ENCODE measurements around the gene KLF17.
"Not testable (repeated sequence)": the region's sequence is repeated elsewhere in the genome, so short reads cannot be mapped to it uniquely, and the experiment has no call there.

Gene KLF17

DNA sequence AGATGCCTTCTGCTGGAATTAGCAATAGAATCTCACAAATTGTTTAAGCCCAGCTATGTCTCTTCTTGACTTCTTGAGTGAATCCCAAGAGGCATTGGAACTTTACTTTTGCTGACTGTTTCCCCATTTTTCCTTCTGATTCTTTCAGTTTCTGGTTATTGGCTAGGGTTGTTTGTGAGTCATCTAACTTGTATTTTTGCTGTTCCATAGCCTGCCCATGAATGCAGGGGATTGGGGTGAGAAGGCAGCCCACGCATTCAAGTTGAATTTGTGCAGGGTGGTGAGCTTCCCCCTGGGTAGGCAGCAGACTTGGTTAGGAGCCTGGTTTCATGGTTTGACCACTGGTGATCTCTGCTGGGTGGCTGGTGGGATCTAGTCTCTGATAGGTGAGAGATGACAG lies 10.4 kb upstream of the KLF17 start:
- H3K36me3 ChIP-seq (ENCODE audit: control insufficient read depth in 2 of 2, insufficient read depth in 2 of 2, low read length in 2 of 2), result no peaks in the 10 kb centered on the region
- H3K9ac ChIP-seq (ENCODE audit: low read depth in 1 of 2, low read length in 2 of 2), result no peak overlapping the region
- H3K27ac ChIP-seq (ENCODE audit: low read depth in 2 of 2, low read length in 2 of 2), result no peak overlapping the region
- H3K9me3 ChIP-seq (ENCODE audit: control insufficient read depth in 2 of 2, low read length in 2 of 2), result no peaks in the 10 kb centered on the region
- no peaks in the 10 kb centered on the region for H3K27me3 ChIP-seq (ENCODE audit: control insufficient read depth in 2 of 2, insufficient read depth in 2 of 2, low read length in 2 of 2)
- no peak overlapping the region for H3K4me3 ChIP-seq (ENCODE audit: low read length in 2 of 2)
- H3K4me1 ChIP-seq (ENCODE audit: control insufficient read depth in 2 of 2, insufficient read depth in 2 of 2, low read length in 2 of 2), result no peaks in the 10 kb centered on the region

DNA sequence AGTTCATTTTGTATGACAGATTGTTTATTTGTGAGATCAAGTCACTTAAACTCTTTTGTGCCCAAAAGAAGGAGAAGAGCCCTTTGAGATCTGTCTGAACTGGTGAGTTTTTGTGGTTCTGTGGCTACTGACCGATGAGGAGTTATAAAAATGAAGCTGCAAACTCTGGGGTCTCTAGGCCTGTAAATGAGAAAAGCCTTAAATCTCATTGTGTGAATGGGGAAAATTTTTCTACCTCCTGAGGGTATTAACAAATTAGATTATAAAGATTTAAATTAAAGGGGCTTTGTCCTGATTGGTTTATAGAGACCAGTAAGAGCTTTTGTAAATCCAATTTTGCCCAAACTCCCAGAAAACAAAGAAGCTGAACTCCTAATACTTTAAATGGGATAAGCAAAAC lies 9.7 kb upstream of the KLF17 start:
- Histone ChIP-seq H3K9me3 (ENCODE audit: control insufficient read depth in 2 of 2, low read length in 2 of 2) (no peaks in the 10 kb centered on the region), H3K4me3 (ENCODE audit: low read length in 2 of 2) (no peak overlapping the region), H3K27me3 (ENCODE audit: control insufficient read depth in 2 of 2, insufficient read depth in 2 of 2, low read length in 2 of 2) (no peaks in the 10 kb centered on the region), H3K9ac (ENCODE audit: low read depth in 1 of 2, low read length in 2 of 2) (no peak overlapping the region), H3K36me3 (ENCODE audit: control insufficient read depth in 2 of 2, insufficient read depth in 2 of 2, low read length in 2 of 2) (no peaks in the 10 kb centered on the region), H3K27ac (ENCODE audit: low read depth in 2 of 2, low read length in 2 of 2) (no peak overlapping the region), H3K4me1 (ENCODE audit: control insufficient read depth in 2 of 2, insufficient read depth in 2 of 2, low read length in 2 of 2) (no peaks in the 10 kb centered on the region)

- H3K27ac ChIP-seq (ENCODE audit: low read depth in 2 of 2, low read length in 2 of 2), result no peak overlapping the region
- H3K4me1 ChIP-seq (ENCODE audit: control insufficient read depth in 2 of 2, insufficient read depth in 2 of 2, low read length in 2 of 2), result no peaks in the 10 kb centered on the region
- no peaks in the 10 kb centered on the region for H3K27me3 ChIP-seq (ENCODE audit: control insufficient read depth in 2 of 2, insufficient read depth in 2 of 2, low read length in 2 of 2)
- no peak overlapping the region for H3K9ac ChIP-seq (ENCODE audit: low read depth in 1 of 2, low read length in 2 of 2)
- H3K36me3 ChIP-seq (ENCODE audit: control insufficient read depth in 2 of 2, insufficient read depth in 2 of 2, low read length in 2 of 2), result no peaks in the 10 kb centered on the region
- H3K9me3 ChIP-seq (ENCODE audit: control insufficient read depth in 2 of 2, low read length in 2 of 2), result no peaks in the 10 kb centered on the region
- no peak overlapping the region for H3K4me3 ChIP-seq (ENCODE audit: low read length in 2 of 2)
Observed at GRCh38 chr1:44110916-44111315, 7.7 kb upstream of the KLF17 start.

- Histone ChIP-seq H3K9ac (ENCODE audit: low read depth in 1 of 2, low read length in 2 of 2) (no peak overlapping the region), H3K27me3 (ENCODE audit: control insufficient read depth in 2 of 2, insufficient read depth in 2 of 2, low read length in 2 of 2) (no peaks in the 10 kb centered on the region), H3K36me3 (ENCODE audit: control insufficient read depth in 2 of 2, insufficient read depth in 2 of 2, low read length in 2 of 2) (no peaks in the 10 kb centered on the region), H3K9me3 (ENCODE audit: control insufficient read depth in 2 of 2, low read length in 2 of 2) (no peaks in the 10 kb centered on the region), H3K4me3 (ENCODE audit: low read length in 2 of 2) (no peak overlapping the region), H3K27ac (ENCODE audit: low read depth in 2 of 2, low read length in 2 of 2) (no peak overlapping the region), H3K4me1 (ENCODE audit: control insufficient read depth in 2 of 2, insufficient read depth in 2 of 2, low read length in 2 of 2) (no peaks in the 10 kb centered on the region)
Observed at GRCh38 chr1:44111861-44112260, 6.8 kb upstream of the KLF17 start.

DNA sequence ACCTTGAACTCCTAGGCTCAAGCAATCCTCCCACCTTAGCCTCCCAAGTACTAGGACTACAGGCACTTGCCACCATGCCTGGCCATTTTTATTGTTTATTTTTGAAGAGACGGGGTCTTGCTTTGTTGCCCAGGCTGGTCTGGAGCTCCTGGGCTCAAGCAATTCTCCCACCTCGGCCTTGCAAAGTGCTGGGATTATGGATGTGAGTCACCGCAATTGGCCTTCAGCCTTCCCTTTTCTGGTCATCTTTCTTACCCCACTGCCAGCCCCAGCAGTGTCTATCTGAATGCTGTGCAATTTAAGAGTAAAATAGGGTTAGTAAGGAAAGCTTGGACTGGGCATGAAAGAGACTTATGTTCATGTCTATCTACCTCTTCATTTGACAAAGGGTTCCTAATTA lies 6.1 kb upstream of the KLF17 start:
- Histone ChIP-seq H3K4me1 (ENCODE audit: control insufficient read depth in 2 of 2, insufficient read depth in 2 of 2, low read length in 2 of 2) (no peaks in the 10 kb centered on the region), H3K36me3 (ENCODE audit: control insufficient read depth in 2 of 2, insufficient read depth in 2 of 2, low read length in 2 of 2) (no peaks in the 10 kb centered on the region), H3K4me3 (ENCODE audit: low read length in 2 of 2) (no peak overlapping the region), H3K27me3 (ENCODE audit: control insufficient read depth in 2 of 2, insufficient read depth in 2 of 2, low read length in 2 of 2) (no peaks in the 10 kb centered on the region), H3K27ac (ENCODE audit: low read depth in 2 of 2, low read length in 2 of 2) (no peak overlapping the region), H3K9ac (ENCODE audit: low read depth in 1 of 2, low read length in 2 of 2) (no peak overlapping the region), H3K9me3 (ENCODE audit: control insufficient read depth in 2 of 2, low read length in 2 of 2) (no peaks in the 10 kb centered on the region)

DNA sequence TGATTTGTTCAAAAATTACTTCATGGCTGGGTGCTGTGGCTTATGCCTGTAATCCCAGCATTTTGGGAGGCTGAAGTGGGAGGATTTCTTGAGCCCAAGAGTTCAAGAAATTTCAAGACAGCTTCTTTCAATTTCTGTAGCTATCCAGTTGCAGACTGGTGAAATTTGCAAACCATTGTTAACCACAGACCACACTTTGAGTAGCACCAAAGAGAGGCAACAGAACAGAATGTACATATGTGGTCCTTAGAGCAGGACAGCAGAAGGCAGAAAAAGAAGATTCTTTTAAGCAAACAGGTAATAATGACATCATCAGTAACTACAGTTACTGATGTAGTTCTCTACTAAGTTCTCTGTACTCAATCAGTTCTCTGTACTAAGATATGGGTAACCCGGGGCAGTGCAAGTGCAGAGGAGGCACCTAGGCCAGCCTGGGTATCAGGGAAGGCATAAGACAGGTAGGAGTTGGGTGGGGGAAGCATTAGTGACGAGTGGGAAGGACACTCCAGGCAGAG lies 5.5 kb upstream of the KLF17 start:
- Histone ChIP-seq H3K4me3 (ENCODE audit: low read length in 2 of 2) (no peak overlapping the region), H3K27me3 (ENCODE audit: control insufficient read depth in 2 of 2, insufficient read depth in 2 of 2, low read length in 2 of 2) (no peaks in the 10 kb centered on the region), H3K4me1 (ENCODE audit: control insufficient read depth in 2 of 2, insufficient read depth in 2 of 2, low read length in 2 of 2) (no peaks in the 10 kb centered on the region), H3K27ac (ENCODE audit: low read depth in 2 of 2, low read length in 2 of 2) (no peak overlapping the region), H3K9ac (ENCODE audit: low read depth in 1 of 2, low read length in 2 of 2) (no peak overlapping the region), H3K36me3 (ENCODE audit: control insufficient read depth in 2 of 2, insufficient read depth in 2 of 2, low read length in 2 of 2) (no peaks in the 10 kb centered on the region), H3K9me3 (ENCODE audit: control insufficient read depth in 2 of 2, low read length in 2 of 2) (no peaks in the 10 kb centered on the region)

DNA sequence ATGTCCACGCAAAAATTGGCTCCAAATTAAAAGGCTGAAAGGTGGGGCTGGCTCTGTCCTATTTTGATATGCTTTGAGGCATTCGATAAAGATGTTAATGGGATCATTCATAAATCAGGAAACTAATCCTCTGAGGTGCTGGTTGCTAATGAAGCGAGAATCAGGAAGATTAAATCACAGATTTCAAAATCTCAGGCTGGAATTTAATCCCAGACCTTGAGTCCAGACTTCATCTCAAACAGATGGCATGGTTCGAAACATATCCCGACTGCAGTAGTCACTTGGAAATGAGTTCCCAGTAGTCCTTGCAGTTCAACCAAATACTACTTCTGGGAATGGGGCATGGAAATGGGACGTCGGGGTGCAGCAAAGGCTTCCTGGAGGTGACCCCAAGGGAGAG lies 4.5 kb upstream of the KLF17 start:
- no peaks in the 10 kb centered on the region for H3K9me3 ChIP-seq (ENCODE audit: control insufficient read depth in 2 of 2, low read length in 2 of 2)
- H3K36me3 ChIP-seq (ENCODE audit: control insufficient read depth in 2 of 2, insufficient read depth in 2 of 2, low read length in 2 of 2), result no peaks in the 10 kb centered on the region
- no peak overlapping the region for H3K9ac ChIP-seq (ENCODE audit: low read depth in 1 of 2, low read length in 2 of 2)
- H3K27ac ChIP-seq (ENCODE audit: low read depth in 2 of 2, low read length in 2 of 2), result no peak overlapping the region
- no peaks in the 10 kb centered on the region for H3K4me1 ChIP-seq (ENCODE audit: control insufficient read depth in 2 of 2, insufficient read depth in 2 of 2, low read length in 2 of 2)
- no peak overlapping the region for H3K4me3 ChIP-seq (ENCODE audit: low read length in 2 of 2)
- H3K27me3 ChIP-seq (ENCODE audit: control insufficient read depth in 2 of 2, insufficient read depth in 2 of 2, low read length in 2 of 2), result no peaks in the 10 kb centered on the region

- not testable (repeated sequence) for H3K27me3 ChIP-seq (ENCODE audit: control insufficient read depth in 2 of 2, insufficient read depth in 2 of 2, low read length in 2 of 2)
Observed at GRCh38 chr1:44117272-44117671, 1.3 kb upstream of the KLF17 start.

DNA sequence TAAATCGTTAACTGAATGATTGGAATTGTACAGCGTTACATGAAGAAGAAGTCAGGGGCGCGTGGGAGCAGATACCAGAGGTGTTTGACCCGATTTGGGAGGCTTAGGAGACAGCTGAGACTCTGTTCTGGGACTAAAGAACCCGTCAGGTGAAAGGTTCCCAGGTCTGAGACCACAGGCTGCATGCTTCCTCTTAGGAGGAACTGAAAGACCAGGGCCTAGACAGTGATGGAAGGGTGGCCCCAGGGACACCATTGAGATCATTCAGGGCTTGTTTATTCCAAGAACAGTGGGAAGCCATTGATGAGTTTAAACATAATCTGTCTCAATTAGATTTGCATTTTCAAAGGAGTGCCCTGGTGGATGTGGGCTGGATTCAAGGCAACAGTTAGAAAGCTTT lies 904 bp downstream of the KLF17 start:
- no peak overlapping the region for H3K4me3 ChIP-seq (ENCODE audit: low read length in 2 of 2)
- no peaks in the 10 kb centered on the region for H3K27me3 ChIP-seq (ENCODE audit: control insufficient read depth in 2 of 2, insufficient read depth in 2 of 2, low read length in 2 of 2)
- H3K4me1 ChIP-seq (ENCODE audit: control insufficient read depth in 2 of 2, insufficient read depth in 2 of 2, low read length in 2 of 2), result no peaks in the 10 kb centered on the region
- no peak overlapping the region for H3K9ac ChIP-seq (ENCODE audit: low read depth in 1 of 2, low read length in 2 of 2)
- H3K27ac ChIP-seq (ENCODE audit: low read depth in 2 of 2, low read length in 2 of 2), result no peak overlapping the region
- no peaks in the 10 kb centered on the region for H3K9me3 ChIP-seq (ENCODE audit: control insufficient read depth in 2 of 2, low read length in 2 of 2)
- no peaks in the 10 kb centered on the region for H3K36me3 ChIP-seq (ENCODE audit: control insufficient read depth in 2 of 2, insufficient read depth in 2 of 2, low read length in 2 of 2)

More at GRCh38 chr1:44117272-44117671, 1.3 kb upstream of the KLF17 start:
- not testable (repeated sequence) for H3K9ac ChIP-seq (ENCODE audit: low read depth in 1 of 2, low read length in 2 of 2); H3K4me3 ChIP-seq (ENCODE audit: low read length in 2 of 2); H3K27ac ChIP-seq (ENCODE audit: low read depth in 2 of 2, low read length in 2 of 2); H3K4me1 ChIP-seq (ENCODE audit: control insufficient read depth in 2 of 2, insufficient read depth in 2 of 2, low read length in 2 of 2); H3K9me3 ChIP-seq (ENCODE audit: control insufficient read depth in 2 of 2, low read length in 2 of 2); H3K36me3 ChIP-seq (ENCODE audit: control insufficient read depth in 2 of 2, insufficient read depth in 2 of 2, low read length in 2 of 2)

- no peak overlapping the region for H3K9ac ChIP-seq (ENCODE audit: low read depth in 1 of 2, low read length in 2 of 2)
- H3K4me3 ChIP-seq (ENCODE audit: low read length in 2 of 2), result no peak overlapping the region
- H3K36me3 ChIP-seq (ENCODE audit: control insufficient read depth in 2 of 2, insufficient read depth in 2 of 2, low read length in 2 of 2), result no peaks in the 10 kb centered on the region
- no peaks in the 10 kb centered on the region for H3K4me1 ChIP-seq (ENCODE audit: control insufficient read depth in 2 of 2, insufficient read depth in 2 of 2, low read length in 2 of 2)
- no peaks in the 10 kb centered on the region for H3K9me3 ChIP-seq (ENCODE audit: control insufficient read depth in 2 of 2, low read length in 2 of 2)
- no peak overlapping the region for H3K27ac ChIP-seq (ENCODE audit: low read depth in 2 of 2, low read length in 2 of 2)
- H3K27me3 ChIP-seq (ENCODE audit: control insufficient read depth in 2 of 2, insufficient read depth in 2 of 2, low read length in 2 of 2), result no peaks in the 10 kb centered on the region
Observed at GRCh38 chr1:44120398-44120949, 1.9 kb downstream of the KLF17 start.
